CD4-positive, alpha-beta T cell treated with Interleukin-6 at 100 ng/mL for 8 hours (primary cell): Measurements from ENCODE around the gene FAM131C.
A peak's percentile ranks its signal among the peaks of the same experiment; 100 is the strongest.
"Not testable (repeated sequence)": the region's sequence is repeated elsewhere in the genome, so short reads cannot be mapped to it uniquely, and the experiment has no call there.

Source experiments
- DNase-seq: peaks from one replicate; pipeline ENCODE4 v3.0.0-alpha.2; 2020; ENCODE audit warnings: mixed read lengths, low spot score

Gene FAM131C

DNA sequence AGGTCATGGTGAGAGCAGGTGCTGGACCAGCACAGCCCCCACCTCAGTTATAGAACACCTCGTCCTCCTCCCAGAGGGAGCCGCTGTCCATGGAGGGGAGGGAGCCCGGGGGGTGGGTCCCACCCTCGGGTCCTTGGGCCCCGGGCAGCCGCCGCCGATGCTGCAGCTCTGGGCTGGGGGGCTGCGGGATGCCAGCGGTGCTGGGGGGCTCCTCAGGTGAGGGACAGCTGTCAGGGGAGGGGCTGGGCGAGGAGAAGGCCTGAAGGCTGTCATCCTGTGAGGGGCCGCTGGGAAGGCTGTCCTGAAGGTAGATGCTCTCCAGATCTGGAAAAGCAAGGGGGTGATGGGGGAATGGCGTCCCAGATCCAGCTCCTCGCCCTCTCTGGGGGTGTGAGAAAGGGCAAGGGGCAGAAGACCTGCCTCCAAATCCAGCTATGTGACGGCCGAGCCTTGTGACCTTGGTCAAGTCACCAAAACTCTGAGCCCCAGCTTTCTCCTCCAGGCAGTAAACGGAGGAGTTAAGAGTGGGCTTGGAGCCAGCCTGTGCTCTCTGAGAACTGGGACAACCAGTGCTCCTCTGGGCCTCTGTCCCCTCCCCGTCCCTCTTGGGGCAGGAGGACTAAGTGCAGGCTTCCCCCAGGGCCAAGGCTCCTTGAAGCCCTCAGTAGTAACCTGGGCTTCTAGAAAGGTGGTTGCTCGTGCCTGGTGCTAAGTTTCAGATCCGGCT is 14.9 kb downstream of the FAM131C start:
- DNase-seq, result not testable (repeated sequence)

DNA sequence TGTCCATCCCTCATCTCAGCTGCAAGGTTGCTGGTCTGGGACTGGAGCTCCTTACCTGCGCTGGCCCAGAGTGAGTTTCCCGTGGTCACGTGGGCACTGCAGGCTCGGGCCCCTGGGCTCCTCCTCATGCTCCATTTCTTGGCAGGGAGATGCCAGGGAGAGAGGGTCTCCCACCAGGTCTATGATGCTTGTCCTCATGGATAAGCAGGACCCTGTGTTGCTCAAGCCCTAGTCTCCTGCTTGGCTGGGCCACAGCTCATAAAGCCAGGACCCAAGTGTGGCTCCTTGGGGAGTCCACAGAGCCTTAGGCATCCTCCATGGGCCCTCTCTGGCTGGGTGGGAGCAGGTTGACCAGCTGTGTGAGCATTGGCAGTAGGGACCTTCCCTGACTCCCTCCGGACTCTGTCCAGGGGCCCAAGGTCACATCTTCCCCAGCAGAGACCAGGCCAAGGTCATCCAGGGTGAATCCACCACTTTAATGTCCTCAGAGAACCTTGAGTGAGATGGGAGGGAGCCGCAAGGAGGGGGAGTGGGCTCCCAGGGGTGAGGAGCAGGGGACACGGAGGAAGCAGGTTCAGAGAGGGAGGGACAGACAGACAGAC is 16.0 kb downstream of the FAM131C start:
- not testable (repeated sequence) for DNase-seq

DNA sequence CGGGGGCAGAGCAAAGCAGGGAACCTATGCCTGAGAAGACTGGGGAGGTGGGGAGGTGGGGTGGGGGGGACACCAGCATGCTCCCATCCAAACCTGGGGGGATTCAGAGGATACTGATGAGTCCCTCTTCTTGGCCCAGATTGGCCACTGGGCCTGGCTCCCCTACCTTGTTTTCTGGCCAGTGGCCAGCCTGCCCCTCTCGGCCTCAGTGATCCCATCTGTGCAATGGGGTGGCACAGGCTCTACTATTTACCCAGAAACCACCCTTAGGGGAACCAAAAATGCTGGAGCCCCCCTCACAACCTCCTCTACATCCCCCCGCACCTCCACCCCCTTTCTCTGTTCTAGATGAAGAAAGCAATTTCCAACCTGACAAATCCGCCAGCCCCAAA is 16.9 kb downstream of the FAM131C start:
- not testable (repeated sequence) for DNase-seq

DNA sequence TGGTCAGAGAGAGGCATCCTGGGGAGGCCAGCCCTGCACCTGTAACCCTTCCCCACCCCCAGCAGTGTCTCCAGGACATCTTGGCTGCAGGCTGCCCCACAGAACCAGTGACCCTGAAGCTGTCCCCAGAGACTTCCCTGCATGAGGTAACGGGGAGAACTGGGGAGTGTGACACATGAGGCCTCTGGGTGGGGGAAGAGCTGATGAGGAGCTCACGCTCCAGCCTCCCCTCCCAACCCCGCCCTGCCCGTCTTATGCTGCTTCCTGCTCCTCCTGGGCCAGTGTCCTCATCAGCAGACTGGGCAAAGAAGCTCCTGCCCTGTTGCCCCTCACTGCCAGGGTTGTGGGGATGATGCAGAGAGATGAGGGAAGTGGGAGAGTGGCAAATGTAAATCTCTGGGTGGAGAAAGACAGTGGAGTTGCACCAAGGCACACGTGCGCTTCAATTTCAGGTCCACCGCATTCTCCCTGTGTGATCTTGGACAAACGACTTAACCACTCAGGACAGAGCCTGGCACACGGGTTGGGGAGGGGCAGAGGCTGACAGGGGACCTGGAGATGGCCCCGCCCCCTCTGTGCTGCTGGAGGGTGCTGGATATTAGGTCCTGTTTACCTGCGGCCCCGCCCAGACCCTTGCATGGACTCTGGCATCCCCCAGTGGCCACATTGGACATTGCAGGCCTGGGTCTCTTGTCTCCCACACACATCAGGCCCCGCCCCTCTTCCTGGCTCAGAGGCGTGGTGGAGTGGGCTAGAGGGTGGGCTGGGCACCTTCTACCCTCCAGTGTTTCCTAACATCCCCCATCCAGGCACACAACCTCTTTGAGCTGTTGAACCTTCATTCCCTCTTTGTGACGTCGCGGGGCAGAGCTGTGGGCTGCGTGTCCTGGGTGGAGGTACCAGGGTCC is 17.6 kb downstream of the FAM131C start:
- peak; percentile 82 for DNase-seq

DNA sequence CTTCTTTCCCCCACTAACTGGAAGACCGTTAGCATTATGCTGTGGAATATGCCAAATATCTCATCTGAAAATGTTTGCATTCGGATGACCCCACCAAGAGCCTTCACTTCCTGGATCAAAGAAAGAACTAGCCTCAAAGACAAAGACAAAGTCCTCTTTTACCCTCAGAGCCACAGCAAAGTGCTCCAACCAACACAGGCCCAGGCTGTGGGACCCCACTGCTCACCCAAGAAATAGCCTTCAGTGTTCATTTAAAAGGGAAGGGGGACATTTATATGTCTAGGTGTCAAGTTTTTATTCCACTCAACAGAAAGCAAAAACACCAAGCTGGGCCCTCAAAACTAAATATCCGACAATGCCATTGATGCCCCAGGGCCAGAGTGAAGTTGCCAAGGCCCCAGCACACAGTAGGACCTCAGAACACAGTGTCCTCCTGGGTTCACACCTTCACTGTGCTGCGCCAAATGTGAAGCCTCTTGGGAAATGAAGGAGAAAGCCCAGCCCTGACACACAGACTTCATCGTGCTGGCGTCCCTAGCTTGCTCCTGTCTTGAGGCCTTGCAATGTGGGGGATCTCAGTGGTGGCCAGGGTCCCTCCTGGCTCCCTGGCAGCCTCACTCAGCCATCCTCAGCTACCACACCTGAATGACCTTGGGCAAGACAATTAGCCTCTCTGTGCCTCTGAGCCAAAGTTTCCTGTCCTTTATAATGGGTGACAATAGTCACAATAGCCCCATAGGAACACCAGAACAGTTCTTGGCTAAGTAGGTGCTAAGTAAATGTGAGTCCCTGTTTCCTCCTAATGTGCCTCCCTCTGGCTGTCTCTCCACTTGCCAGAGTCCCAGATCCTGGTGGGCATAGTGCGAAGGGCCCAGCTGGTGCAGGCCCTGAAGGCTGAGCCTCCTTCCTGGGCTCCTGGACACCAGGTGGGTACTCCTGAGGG is 18.6 kb downstream of the FAM131C start:
- no peak for DNase-seq

DNA sequence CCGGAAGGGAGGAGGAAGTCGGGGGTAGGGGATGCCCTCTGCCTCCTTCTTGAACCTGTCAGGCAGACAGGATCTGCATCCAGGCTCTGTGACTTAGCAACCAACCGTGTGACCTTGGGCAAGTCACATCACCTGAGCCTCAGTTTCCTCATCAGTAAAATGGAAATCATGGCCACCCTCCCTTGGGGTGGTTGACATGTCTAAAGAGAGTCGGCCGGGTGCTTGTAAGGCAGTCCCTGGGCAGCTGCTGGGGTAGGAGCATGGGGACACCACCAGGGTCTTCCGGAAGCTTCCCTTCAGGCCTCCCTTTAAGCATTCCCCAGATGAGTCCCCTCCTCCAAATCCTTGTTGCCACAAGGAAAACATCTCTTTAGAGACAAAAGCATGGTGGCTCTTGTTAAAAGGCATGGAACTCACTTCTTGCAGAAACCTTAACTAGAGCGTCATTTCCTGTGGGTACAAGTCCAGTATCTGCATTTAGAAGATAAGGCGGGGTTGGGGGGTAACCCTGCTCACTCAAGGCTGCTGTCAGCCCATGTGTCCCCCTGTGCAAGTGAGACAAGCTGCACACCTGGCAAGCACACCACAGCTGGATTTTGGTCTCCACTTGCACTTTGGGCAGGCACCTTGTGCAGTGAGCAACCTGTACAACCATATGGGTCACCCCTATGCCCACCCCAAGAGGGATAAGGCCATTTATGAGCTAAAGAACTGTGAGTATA is 19.5 kb downstream of the FAM131C start:
- no peak for DNase-seq

DNA sequence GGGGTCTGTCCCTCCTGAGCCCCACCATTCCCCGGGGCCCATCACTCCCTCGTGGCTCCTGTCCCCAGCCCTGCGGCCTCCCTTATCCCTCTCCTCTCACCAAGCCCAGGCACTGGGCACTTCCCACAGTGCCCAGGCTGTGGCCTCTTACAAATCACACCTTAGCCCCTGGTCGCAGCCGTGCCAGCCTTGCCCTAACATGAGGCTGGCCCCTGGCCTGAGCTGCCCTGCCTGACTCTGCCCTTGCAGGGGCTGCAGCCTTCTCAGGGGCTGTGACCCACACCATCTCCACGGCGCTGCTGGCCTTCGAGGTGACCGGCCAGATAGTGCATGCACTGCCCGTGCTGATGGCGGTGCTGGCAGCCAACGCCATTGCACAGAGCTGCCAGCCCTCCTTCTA is 21.5 kb downstream of the FAM131C start:
- not testable (repeated sequence) for DNase-seq

DNA sequence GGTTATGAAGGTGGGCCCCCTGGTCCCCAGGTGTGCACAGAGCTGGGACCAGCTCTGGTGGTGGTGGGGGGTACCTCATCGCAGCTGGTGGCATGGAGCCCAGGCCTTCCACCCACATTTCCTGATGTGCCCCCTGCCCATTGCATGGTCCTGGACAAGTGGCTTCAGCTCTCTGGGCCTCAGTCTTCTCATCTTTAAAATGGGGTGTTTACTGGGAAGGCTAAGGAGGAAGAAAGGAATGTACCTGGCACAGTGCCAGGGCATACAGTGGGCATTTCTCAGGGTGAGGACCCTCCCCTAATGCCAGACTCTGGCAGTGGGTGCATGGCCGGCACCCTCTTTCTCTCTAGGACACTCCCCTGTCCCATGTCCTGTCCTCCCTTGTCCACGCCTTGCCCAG is 22.4 kb downstream of the FAM131C start:
- no peak for DNase-seq

DNA sequence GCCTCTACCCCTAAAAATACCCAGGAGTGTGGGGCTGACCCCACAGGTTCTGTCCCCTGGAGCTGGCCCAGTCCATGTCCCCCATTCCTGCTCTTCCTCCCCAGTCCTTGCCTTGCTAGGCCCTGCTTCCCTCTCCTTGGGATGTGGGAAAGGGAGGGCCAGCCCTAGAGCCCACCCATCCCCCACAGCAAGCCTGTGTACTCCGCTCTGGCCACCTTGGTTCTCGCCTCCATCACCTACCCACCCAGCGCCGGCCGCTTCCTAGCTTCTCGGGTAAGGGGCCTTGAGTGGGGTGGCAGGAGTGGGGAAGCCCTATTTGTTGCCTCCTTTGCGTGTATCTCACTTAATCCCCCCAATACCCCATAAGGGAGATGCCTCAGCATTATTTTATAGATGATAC is 23.1 kb downstream of the FAM131C start:
- no peak for DNase-seq

DNA sequence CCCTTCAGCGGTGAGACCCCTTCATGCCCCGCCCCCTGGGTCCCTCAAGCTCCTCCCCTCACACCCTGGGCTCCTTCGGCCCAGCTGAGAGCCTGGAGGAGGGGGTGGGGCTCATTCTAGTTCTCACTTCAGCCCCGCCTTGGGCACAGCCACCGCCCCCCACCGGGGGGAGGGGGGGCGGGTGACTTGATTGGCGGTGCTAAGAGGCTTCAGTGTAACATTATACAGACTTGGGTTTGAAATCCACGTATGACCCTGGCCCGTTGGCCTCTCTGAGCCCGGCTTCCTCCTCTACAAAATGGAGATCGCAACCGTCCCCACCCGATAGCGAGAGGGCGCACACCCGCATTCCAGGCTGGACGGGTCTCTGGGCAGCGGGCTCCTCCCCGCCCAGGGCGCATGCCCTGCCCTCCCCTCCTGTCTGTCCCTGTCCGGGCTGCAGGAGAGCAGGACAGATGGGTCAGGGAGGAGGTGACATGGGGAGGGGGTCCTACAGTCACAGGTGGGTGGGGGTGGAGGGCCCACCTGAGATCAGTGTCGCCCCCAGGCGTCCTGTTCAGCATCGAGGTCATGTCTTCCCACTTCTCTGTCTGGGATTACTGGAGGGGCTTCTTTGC is 24.8 kb downstream of the FAM131C start:
- peak; percentile 22 for DNase-seq

DNA sequence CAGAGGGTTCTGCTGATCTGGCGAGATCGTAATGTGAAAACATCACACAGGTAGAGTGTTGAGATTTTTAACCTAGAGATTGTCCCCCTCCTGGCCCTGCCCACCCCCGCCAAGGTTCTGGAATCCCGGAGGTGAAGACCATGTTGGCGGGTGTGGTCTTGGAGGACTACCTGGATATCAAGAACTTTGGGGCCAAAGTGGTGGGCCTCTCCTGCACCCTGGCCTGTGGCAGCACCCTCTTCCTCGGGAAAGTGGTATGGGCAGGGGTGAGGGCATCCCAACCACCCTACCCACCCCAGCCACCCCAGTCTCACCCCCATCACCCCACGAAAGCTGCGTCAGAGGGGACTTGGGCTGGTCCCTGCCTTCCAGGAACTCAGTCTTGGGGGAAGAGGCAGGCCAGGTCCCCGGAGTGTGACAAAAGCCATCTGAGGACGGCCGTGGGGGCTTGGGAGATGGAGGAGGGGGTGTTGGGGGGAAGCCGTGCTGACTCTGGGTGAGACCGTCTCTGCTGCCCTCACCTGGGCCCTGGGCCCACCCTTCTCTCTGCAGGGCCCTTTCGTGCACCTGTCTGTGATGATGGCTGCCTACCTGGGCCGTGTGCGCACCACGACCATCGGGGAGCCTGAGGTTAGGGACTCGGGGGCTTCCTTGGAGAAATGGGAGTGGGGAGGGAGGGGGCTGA is 25.5 kb downstream of the FAM131C start:
- no peak for DNase-seq

DNA sequence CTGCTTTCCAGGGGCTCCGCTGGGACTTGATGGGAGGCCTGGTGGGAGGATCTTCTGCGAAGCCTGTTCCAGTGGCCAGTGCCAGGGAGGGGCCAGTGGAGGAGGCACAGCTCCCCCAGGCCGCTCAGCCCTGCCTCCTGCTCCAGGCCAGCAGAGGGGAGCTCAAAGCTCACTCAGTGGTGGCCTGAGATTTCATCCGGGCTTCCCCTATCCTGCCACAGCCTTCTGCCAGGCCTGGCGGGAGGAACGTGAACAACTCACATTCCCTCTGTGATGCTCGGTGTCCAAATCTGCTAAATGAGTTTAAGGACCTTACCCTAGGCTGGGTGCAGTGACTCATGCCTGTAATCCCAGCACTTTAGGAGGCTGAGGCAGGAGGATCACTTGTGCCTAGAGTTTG is 26.6 kb downstream of the FAM131C start:
- no peak for DNase-seq

DNA sequence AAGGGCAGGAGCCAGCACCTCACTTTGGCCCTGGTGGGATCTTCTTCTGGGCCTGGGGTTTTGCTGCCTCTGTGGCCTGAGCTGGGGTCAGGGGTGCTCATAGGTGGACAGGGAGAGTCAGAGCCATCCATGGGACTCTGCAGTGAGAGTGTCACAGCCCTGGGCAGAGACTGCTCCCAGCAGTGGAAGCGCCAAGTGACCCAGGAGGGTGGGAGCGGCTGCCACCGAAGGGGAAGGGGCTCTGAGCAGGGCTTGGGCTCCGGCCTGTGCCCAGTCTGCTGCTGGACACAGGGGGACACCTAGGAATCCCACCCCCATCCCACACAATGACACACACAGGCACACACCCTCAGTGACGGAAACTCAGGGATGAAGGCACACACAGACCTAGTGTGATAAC is 29.5 kb downstream of the FAM131C start:
- no peak for DNase-seq

DNA sequence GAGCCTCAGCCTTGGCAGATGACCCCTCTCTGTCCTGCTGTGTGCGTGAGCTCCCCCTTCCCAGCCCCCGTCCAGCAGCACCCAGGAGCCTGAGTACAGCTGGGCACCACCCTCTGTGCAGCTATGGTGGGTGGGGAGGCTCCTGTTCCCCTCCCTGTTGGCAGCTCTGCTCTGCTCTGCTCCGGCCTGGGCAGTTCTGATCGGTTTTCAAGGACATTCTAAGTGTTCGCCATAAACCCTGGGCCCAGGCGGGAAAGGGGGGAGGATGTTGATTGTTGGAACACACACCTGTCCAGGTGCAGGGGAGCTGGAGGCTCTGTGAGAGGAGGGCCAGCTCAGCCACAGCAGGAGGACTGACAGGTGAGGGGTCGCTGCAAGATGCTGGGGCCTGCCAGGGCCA is 29.9 kb downstream of the FAM131C start, which contains the start of gene CLCNKB:
Gene CLCNKB (plus strand): TSS at position 262 of the 400 bp plus-strand sequence. CDS start 711 bp downstream, outside the sequence.
- DNase-seq, result no peak

DNA sequence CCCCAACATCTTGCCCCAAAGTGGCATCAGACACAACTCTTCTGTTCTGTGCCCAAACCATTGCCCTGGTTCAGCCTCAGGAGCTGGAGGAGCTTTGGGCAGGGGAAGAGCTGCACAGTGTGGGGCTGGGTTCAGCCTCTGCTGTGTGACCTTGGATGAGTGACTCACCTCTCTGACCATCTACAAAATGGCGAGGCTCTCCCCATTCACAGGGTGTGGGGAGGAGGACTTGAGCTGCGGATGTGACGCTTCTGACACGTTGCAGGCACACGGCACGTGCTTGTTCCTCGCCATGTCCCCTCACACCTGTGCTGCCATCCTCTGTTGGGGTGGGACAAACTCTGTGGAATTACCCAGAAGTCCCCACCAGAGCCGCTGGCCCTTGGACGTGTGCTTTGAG is 30.8 kb downstream of the FAM131C start:
- not testable (repeated sequence) for DNase-seq

DNA sequence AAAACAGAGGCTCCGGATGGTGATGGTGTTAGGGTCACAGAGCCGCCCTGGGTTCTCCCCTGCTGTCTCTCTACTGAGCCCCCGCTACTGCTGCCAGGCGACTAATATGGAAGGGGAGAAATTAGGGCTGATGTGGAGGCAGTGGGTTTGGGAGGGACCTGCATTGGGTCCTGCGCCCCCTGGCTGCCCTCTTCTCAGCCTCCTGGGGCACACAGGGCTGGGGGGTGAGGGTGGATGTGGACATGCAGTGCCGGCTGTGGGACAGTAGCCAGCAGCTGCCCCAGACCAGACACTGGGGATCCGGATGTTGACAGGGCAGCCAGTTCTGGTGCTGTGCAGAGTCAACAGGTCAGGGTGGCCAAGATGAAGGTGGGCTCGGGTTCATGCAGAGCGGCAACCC is 31.4 kb downstream of the FAM131C start:
- no peak for DNase-seq

DNA sequence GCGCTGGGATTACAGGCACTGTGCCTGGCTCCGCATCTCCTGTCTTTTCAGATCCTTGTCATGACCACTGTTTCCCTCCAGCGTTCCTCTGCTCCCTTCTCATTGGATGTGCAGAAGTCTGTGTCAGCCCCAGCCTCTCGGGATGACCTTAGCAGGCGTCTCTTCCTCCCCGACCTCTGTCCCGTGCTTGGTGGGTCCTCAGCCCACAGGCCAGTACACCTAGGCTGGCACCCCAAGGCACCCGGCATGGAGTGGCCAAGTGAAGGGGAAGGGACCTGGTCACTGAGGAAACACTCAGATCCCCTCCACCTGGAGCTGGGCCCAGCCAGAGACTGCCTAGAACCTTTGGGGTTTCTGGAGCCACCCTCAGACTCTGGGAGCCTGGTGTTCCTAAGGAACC is 32.3 kb downstream of the FAM131C start:
- DNase-seq, result no peak

DNA sequence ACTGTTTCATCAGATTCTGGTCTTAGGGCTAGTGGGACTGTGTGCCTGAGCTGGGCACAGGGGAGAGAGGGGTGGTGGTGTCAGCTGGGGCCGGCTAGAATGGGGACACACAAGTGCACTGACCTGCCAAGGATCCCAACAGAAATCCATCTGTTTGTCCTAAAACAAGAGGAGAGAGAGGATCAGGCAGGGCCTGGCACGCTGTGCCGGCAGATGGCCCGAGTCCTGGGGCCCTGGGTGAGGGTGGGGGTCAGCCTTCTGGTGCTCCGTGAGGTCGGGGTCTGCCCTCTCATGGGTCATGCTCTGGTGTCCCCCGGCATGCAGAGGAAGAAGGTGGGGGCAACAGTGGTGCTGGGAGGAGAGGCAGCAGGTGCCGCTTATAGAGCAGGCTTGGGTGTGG is 33.6 kb downstream of the FAM131C start:
- not testable (repeated sequence) for DNase-seq

DNA sequence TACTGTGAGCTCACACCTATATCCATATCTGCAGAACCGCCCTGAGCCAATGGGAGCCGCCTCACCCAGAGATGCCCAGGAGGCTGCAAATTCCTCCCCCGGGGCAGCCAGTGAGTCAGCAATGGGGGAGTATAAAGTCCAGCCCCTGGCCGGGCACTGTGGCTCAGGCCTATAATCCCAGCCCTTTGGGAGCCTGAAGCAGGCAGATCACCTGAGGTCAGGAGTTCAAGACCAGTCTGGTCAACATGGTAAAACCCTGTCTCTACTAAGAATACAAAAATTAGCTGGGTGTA is 34.9 kb downstream of the FAM131C start:
- no peak for DNase-seq

DNA sequence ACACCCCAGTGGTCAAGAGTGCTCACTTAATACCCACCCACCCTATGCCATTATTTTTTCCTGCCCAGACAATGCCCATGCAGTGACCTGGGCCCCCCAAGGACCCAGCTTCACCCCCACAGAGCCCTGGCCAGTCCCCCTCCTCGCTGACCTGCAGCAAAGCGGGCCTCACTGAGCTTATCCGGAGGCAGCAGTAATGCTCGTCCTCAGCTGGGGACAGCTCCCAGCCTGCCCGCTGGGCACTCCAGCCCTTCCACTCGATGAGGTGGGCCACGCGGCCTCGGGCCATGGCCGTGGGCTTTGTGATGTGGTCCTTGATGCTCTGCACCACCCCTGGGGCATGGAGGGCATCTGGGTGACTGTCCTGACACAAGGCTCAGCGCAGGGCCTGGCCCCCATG is 37.0 kb downstream of the FAM131C start:
- DNase-seq, result not testable (repeated sequence)
